Stimulated activated naive CD8-positive, alpha-beta T cell treated with anti-CD3 and anti-CD28 coated beads, Interleukin-15, Interleukin-2, amounts not matched to agents 100 ng/mL and 50 ng/mL, for 24 hours (primary cell): Measurements from ENCODE around the gene MED26.
A peak's percentile ranks its signal among the peaks of the same experiment; 100 is the strongest.
"Not testable (repeated sequence)": the region's sequence is repeated elsewhere in the genome, so short reads cannot be mapped to it uniquely, and the experiment has no call there.

Experiments
- H3K27ac Mint-ChIP-seq: one replicate; pipeline ENCODE4 v1.8.0; 2021; ENCODE audit warnings: mild to moderate bottlenecking, mixed read lengths
- H3K27me3 Mint-ChIP-seq: one replicate; pipeline ENCODE4 v1.8.0; 2021; ENCODE audit warnings: mixed read lengths
- H3K36me3 Mint-ChIP-seq: one replicate; pipeline ENCODE4 v1.8.0; 2021; ENCODE audit warnings: low read depth, mixed read lengths
- H3K4me1 Mint-ChIP-seq: one replicate; pipeline ENCODE4 v1.8.0; 2021; ENCODE audit warnings: low read depth, mixed read lengths
- H3K4me3 Mint-ChIP-seq: one replicate; pipeline ENCODE4 v1.8.0; 2021; ENCODE audit warnings: mild to moderate bottlenecking, mixed read lengths
- H3K9me3 Mint-ChIP-seq: one replicate; pipeline ENCODE4 v1.8.0; 2021; ENCODE audit warnings: mixed read lengths

Gene MED26

GRCh38 chr19:16657384-16657783 lies 29.4 kb upstream of the MED26 start:
- peaks cover 43% of the 10 kb centered on the region for H3K4me1 Mint-ChIP-seq
- H3K27me3 Mint-ChIP-seq = peaks cover 7% of the 10 kb centered on the region
- H3K4me3 Mint-ChIP-seq = no peak overlapping the region
- H3K27ac Mint-ChIP-seq = peak overlapping the region; percentile 9
- H3K36me3 Mint-ChIP-seq = peaks cover 53% of the 10 kb centered on the region
- H3K9me3 Mint-ChIP-seq = no peaks in the 10 kb centered on the region

- peaks cover 35% of the 10 kb centered on the region for H3K4me1 Mint-ChIP-seq
- H3K9me3 Mint-ChIP-seq = no peaks in the 10 kb centered on the region
- H3K36me3 Mint-ChIP-seq = peaks cover 67% of the 10 kb centered on the region
- no peaks in the 10 kb centered on the region for H3K27me3 Mint-ChIP-seq
- H3K4me3 Mint-ChIP-seq = no peak overlapping the region
- H3K27ac Mint-ChIP-seq = no peak overlapping the region
These were observed 27.7 kb upstream of the MED26 start for GRCh38 chr19:16655727-16656126.

GRCh38 chr19:16654627-16655026 lies 26.6 kb upstream of the MED26 start:
- H3K27ac Mint-ChIP-seq = no peak overlapping the region
- H3K36me3 Mint-ChIP-seq = peaks cover 75% of the 10 kb centered on the region
- H3K4me3 Mint-ChIP-seq = no peak overlapping the region
- peaks cover 35% of the 10 kb centered on the region for H3K4me1 Mint-ChIP-seq
- no peaks in the 10 kb centered on the region for H3K9me3 Mint-ChIP-seq
- H3K27me3 Mint-ChIP-seq = no peaks in the 10 kb centered on the region

- no peaks in the 10 kb centered on the region for H3K27me3 Mint-ChIP-seq
- H3K4me1 Mint-ChIP-seq = peaks cover 30% of the 10 kb centered on the region
- no peaks in the 10 kb centered on the region for H3K9me3 Mint-ChIP-seq
- H3K27ac Mint-ChIP-seq = no peak overlapping the region
- H3K4me3 Mint-ChIP-seq = no peak overlapping the region
- H3K36me3 Mint-ChIP-seq = peaks cover 78% of the 10 kb centered on the region
These were observed 26.1 kb upstream of the MED26 start for GRCh38 chr19:16654140-16654539.

- Mint-ChIP-seq H3K4me1 (peaks cover 17% of the 10 kb centered on the region), H3K27me3 (no peaks in the 10 kb centered on the region), H3K9me3 (no peaks in the 10 kb centered on the region), H3K36me3 (peaks cover 72% of the 10 kb centered on the region), H3K27ac (no peak overlapping the region), H3K4me3 (no peak overlapping the region)
These were observed 24.9 kb upstream of the MED26 start for GRCh38 chr19:16652854-16653253.

- not testable (repeated sequence) for H3K27me3 Mint-ChIP-seq, H3K9me3 Mint-ChIP-seq, H3K27ac Mint-ChIP-seq, H3K4me1 Mint-ChIP-seq, H3K4me3 Mint-ChIP-seq
- peaks cover 73% of the 10 kb centered on the region for H3K36me3 Mint-ChIP-seq
These were observed 23.6 kb upstream of the MED26 start for GRCh38 chr19:16651421-16652188.

GRCh38 chr19:16650821-16651220 lies 22.8 kb upstream of the MED26 start:
- H3K36me3 Mint-ChIP-seq = peaks cover 70% of the 10 kb centered on the region
- no peak overlapping the region for H3K27ac Mint-ChIP-seq
- no peak overlapping the region for H3K4me3 Mint-ChIP-seq
- no peaks in the 10 kb centered on the region for H3K27me3 Mint-ChIP-seq
- H3K9me3 Mint-ChIP-seq = no peaks in the 10 kb centered on the region
- peaks cover 6% of the 10 kb centered on the region for H3K4me1 Mint-ChIP-seq

- no peak overlapping the region for H3K4me3 Mint-ChIP-seq
- H3K4me1 Mint-ChIP-seq = peaks cover 3% of the 10 kb centered on the region
- no peak overlapping the region for H3K27ac Mint-ChIP-seq
- no peaks in the 10 kb centered on the region for H3K9me3 Mint-ChIP-seq
- H3K27me3 Mint-ChIP-seq = no peaks in the 10 kb centered on the region
- peaks cover 73% of the 10 kb centered on the region for H3K36me3 Mint-ChIP-seq
These were observed 21.7 kb upstream of the MED26 start for GRCh38 chr19:16649734-16650133.

- Mint-ChIP-seq H3K36me3 (peaks cover 58% of the 10 kb centered on the region), H3K9me3 (no peaks in the 10 kb centered on the region), H3K4me1 (no peaks in the 10 kb centered on the region), H3K27me3 (no peaks in the 10 kb centered on the region), H3K4me3 (no peak overlapping the region), H3K27ac (no peak overlapping the region)
These were observed 17.1 kb upstream of the MED26 start for GRCh38 chr19:16645140-16645539.

GRCh38 chr19:16641695-16642094 lies 13.7 kb upstream of the MED26 start:
- Mint-ChIP-seq H3K36me3 (peaks cover 50% of the 10 kb centered on the region), H3K4me3 (no peak overlapping the region), H3K27me3 (no peaks in the 10 kb centered on the region), H3K9me3 (no peaks in the 10 kb centered on the region), H3K27ac (no peak overlapping the region), H3K4me1 (peaks cover 16% of the 10 kb centered on the region)

GRCh38 chr19:16640951-16641350 lies 12.9 kb upstream of the MED26 start:
- Mint-ChIP-seq H3K36me3 (peaks cover 50% of the 10 kb centered on the region), H3K27ac (no peak overlapping the region), H3K4me1 (peaks cover 16% of the 10 kb centered on the region), H3K27me3 (no peaks in the 10 kb centered on the region), H3K9me3 (no peaks in the 10 kb centered on the region), H3K4me3 (no peak overlapping the region)

GRCh38 chr19:16638666-16639065 lies 10.7 kb upstream of the MED26 start:
- Mint-ChIP-seq H3K36me3 (peaks cover 40% of the 10 kb centered on the region), H3K4me3 (no peak overlapping the region), H3K4me1 (peaks cover 16% of the 10 kb centered on the region), H3K27me3 (no peaks in the 10 kb centered on the region), H3K27ac (no peak overlapping the region), H3K9me3 (no peaks in the 10 kb centered on the region)

- H3K9me3 Mint-ChIP-seq = no peaks in the 10 kb centered on the region
- no peaks in the 10 kb centered on the region for H3K27me3 Mint-ChIP-seq
- H3K4me3 Mint-ChIP-seq = no peak overlapping the region
- H3K36me3 Mint-ChIP-seq = peaks cover 31% of the 10 kb centered on the region
- H3K27ac Mint-ChIP-seq = no peak overlapping the region
- H3K4me1 Mint-ChIP-seq = peaks cover 16% of the 10 kb centered on the region
These were observed 9.5 kb upstream of the MED26 start for GRCh38 chr19:16637535-16637934.

- H3K27ac Mint-ChIP-seq = no peak overlapping the region
- no peaks in the 10 kb centered on the region for H3K9me3 Mint-ChIP-seq
- peaks cover 20% of the 10 kb centered on the region for H3K4me1 Mint-ChIP-seq
- no peak overlapping the region for H3K4me3 Mint-ChIP-seq
- H3K36me3 Mint-ChIP-seq = peaks cover 20% of the 10 kb centered on the region
- H3K27me3 Mint-ChIP-seq = no peaks in the 10 kb centered on the region
These were observed 3.5 kb upstream of the MED26 start for GRCh38 chr19:16631465-16631864.

- peak overlapping the region; percentile 98 for H3K4me3 Mint-ChIP-seq
- H3K27me3 Mint-ChIP-seq = no peaks in the 10 kb centered on the region
- peak overlapping the region; percentile 99 for H3K27ac Mint-ChIP-seq
- H3K9me3 Mint-ChIP-seq = no peaks in the 10 kb centered on the region
- H3K4me1 Mint-ChIP-seq = peaks cover 38% of the 10 kb centered on the region
- H3K36me3 Mint-ChIP-seq = peaks cover 31% of the 10 kb centered on the region
These were observed 1.1 kb upstream of the MED26 start for GRCh38 chr19:16628984-16629691.

GRCh38 chr19:16627928-16628182 lies 149 bp downstream of the MED26 start:
- peak overlapping the region; percentile 98 for H3K4me3 Mint-ChIP-seq
- H3K36me3 Mint-ChIP-seq = peaks cover 31% of the 10 kb centered on the region
- H3K4me1 Mint-ChIP-seq = peaks cover 47% of the 10 kb centered on the region
- H3K9me3 Mint-ChIP-seq = no peaks in the 10 kb centered on the region
- H3K27ac Mint-ChIP-seq = no peak overlapping the region
- H3K27me3 Mint-ChIP-seq = no peaks in the 10 kb centered on the region
